Measurements from ENCODE around the gene PRDM2.

PRDM2 gene, protein sequence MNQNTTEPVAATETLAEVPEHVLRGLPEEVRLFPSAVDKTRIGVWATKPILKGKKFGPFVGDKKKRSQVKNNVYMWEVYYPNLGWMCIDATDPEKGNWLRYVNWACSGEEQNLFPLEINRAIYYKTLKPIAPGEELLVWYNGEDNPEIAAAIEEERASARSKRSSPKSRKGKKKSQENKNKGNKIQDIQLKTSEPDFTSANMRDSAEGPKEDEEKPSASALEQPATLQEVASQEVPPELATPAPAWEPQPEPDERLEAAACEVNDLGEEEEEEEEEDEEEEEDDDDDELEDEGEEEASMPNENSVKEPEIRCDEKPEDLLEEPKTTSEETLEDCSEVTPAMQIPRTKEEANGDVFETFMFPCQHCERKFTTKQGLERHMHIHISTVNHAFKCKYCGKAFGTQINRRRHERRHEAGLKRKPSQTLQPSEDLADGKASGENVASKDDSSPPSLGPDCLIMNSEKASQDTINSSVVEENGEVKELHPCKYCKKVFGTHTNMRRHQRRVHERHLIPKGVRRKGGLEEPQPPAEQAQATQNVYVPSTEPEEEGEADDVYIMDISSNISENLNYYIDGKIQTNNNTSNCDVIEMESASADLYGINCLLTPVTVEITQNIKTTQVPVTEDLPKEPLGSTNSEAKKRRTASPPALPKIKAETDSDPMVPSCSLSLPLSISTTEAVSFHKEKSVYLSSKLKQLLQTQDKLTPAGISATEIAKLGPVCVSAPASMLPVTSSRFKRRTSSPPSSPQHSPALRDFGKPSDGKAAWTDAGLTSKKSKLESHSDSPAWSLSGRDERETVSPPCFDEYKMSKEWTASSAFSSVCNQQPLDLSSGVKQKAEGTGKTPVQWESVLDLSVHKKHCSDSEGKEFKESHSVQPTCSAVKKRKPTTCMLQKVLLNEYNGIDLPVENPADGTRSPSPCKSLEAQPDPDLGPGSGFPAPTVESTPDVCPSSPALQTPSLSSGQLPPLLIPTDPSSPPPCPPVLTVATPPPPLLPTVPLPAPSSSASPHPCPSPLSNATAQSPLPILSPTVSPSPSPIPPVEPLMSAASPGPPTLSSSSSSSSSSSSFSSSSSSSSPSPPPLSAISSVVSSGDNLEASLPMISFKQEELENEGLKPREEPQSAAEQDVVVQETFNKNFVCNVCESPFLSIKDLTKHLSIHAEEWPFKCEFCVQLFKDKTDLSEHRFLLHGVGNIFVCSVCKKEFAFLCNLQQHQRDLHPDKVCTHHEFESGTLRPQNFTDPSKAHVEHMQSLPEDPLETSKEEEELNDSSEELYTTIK (N-terminal part only)

GRCh38 chr1:13699936-13700520, at the start of gene PRDM2:
PRDM2 (plus strand) TSS chr1:13700188; CDS start chr1:13715606, 15,418 bp downstream.
- H3K4me3 ChIP-seq, result peak within 1 kb of the TSS; percentile 52
- in situ Hi-C loops (cut with MboI; ENCODE audit: low sequenced_read_pairs), result no loop called here
- peak; percentile 12 to 61 for DNase-seq (ENCODE audit: low spot score in 2 of 2)

DNA sequence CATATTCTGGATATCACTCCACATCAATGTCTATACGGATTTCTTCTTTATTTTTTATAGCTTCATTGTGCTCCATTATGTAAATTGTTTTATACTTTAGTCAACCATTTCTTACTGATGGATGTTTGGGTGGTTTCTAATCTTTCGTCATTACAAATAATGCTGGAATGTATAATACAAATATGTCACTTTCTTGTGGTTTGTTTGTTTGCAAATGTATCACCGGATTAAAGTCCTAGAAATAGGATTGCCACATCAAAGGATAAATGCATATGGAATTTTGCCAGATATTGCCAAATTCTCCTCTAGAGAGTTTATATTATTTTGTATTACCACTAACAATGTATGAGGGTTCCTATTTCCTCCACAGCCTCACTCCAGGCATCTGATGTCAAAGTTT, 48.7 kb upstream of the PRDM2 start:
- no peak for DNase-seq (ENCODE audit: low spot score in 2 of 2)
- Histone ChIP-seq H3K27me3 (ENCODE audit: low read depth) (no peaks in the 10 kb centered on the region), H3K36me3 (replicated peaks) (no peaks in the 10 kb centered on the region), H3K4me3 (no peak overlapping the region), H3K9me3 (no peaks in the 10 kb centered on the region), H3K4me1 (no peaks in the 10 kb centered on the region)
- in situ Hi-C loops (cut with MboI; ENCODE audit: low sequenced_read_pairs), result no loop called here

More at GRCh38 chr1:13699936-13700520, at the start of gene PRDM2:
- peaks cover 6% of the 10 kb centered on the region; the same call in 1 of the 2 replicates for H3K9me3 ChIP-seq
- no peaks in the 10 kb centered on the region for H3K27me3 ChIP-seq (ENCODE audit: low read depth)
- H3K4me1 ChIP-seq, result peaks cover 6% of the 10 kb centered on the region
- H3K36me3 ChIP-seq (replicated peaks), result no peaks in the 10 kb centered on the region

GRCh38 chr1:13652238-13652637, 47.8 kb upstream of the PRDM2 start:
- no peak for DNase-seq (ENCODE audit: low spot score in 2 of 2)
- Histone ChIP-seq H3K36me3 (replicated peaks) (no peaks in the 10 kb centered on the region), H3K4me1 (no peaks in the 10 kb centered on the region), H3K4me3 (no peak overlapping the region), H3K9me3 (no peaks in the 10 kb centered on the region), H3K27me3 (ENCODE audit: low read depth) (no peaks in the 10 kb centered on the region)
- in situ Hi-C loops (cut with MboI; ENCODE audit: low sequenced_read_pairs), result no loop called here

DNA sequence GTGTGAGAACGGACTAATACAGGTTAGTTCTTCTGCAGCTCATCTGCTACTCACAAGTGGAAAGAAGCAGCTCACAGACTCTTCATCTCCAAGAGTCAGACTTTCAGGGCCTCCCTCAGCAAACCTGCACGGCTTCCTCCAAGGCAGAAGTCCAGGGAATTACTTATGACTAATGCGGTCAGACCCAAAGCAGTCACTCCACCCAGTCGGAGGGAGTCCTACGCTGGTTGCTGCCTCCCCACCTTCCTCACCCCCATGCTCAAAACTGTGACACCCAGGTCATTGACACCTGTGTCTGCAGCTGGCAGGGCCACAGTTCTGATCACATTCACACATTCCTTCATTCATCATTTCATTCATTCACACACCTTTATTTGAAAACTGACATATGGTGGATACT, 38.4 kb upstream of the PRDM2 start:
- peaks cover 4% of the 10 kb centered on the region; the same call in 1 of the 2 replicates for H3K4me1 ChIP-seq
- DNase-seq (ENCODE audit: low spot score in 2 of 2), result no peak
- no peaks in the 10 kb centered on the region for H3K9me3 ChIP-seq
- H3K27me3 ChIP-seq (ENCODE audit: low read depth), result no peaks in the 10 kb centered on the region
- in situ Hi-C loops (cut with MboI; ENCODE audit: low sequenced_read_pairs), result loop anchor here (10.0 kb wide), 2 partner anchors 163 to 293 kb away; no protein-coding TSS in a partner anchor
- no peak overlapping the region for H3K4me3 ChIP-seq
- H3K36me3 ChIP-seq (replicated peaks), result no peaks in the 10 kb centered on the region

DNA sequence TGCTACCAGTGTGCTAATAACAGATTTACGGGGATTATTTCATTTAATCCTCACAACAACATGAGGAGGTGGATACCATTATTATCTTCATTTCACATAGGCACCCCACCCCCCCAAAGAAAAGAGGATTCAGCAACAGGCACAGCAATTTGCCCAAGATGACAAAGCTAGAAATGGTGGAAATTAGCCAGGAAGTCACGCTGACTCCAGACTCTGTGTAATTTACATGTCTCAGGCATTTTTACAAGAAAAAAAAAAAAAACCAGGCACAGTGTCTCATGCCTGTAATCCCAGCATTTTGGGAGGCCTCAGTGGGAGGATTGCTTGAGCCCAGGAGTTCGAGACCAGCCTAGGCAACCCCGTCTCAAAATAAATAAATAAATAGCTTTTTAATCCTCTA, 37.5 kb upstream of the PRDM2 start:
- Histone ChIP-seq H3K27me3 (ENCODE audit: low read depth) (no peaks in the 10 kb centered on the region), H3K4me3 (no peak overlapping the region), H3K36me3 (replicated peaks) (no peaks in the 10 kb centered on the region), H3K9me3 (no peaks in the 10 kb centered on the region), H3K4me1 (peaks cover 5% of the 10 kb centered on the region)
- in situ Hi-C loops (cut with MboI; ENCODE audit: low sequenced_read_pairs), result loop anchor here (10.0 kb wide), 2 partner anchors 162 to 292 kb away; no protein-coding TSS in a partner anchor
- DNase-seq (ENCODE audit: low spot score in 2 of 2), result peak in 1 of 2 experiments; percentile 13

DNA sequence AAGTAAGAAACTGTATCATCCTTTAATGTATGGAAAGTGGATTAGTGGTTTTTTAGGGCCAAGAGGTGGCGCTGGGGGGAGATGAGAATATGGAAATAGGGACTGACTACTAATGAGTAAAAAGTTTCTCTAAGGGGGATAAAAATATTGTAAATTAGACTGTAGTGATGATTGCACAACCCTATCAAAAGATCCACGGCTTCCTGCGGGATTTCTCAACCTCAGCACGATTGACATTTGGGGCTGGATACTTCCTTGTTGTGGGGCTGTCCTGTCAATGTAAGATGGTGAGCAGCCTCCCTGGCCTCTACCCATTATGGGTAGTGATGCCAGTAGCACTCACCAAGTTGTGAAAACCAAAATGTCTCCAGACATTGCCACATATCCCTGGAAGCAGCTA, 36.0 kb upstream of the PRDM2 start:
- H3K36me3 ChIP-seq (replicated peaks), result no peaks in the 10 kb centered on the region
- in situ Hi-C loops (cut with MboI; ENCODE audit: low sequenced_read_pairs), result loop anchor here (10.0 kb wide), 2 partner anchors 161 to 291 kb away; no protein-coding TSS in a partner anchor
- no peak for DNase-seq (ENCODE audit: low spot score in 2 of 2)

DNA sequence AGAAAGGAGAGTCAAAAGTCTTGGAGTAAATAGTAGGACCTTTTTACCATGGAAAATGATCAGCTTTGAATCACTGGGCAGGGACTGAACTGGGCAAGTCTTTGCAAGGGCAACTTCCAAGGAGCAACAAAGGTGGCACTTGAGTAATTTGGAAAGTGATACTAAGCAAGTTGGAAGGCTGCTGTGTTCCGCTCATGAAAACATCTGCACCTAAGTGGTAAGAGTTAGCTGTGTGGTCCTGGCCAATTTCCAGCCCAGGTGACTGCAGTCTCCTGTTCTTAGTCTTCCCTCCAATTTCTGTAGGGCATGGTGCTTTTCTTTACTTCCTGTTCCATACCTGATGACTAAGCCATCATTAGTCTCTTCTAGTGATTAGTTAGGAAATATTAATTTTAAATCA, 35.5 kb upstream of the PRDM2 start:
- Histone ChIP-seq H3K9me3 (no peaks in the 10 kb centered on the region), H3K4me3 (no peak overlapping the region), H3K4me1 (peaks cover 9% of the 10 kb centered on the region), H3K27me3 (ENCODE audit: low read depth) (no peaks in the 10 kb centered on the region), H3K36me3 (replicated peaks) (no peaks in the 10 kb centered on the region)
- in situ Hi-C loops (cut with MboI; ENCODE audit: low sequenced_read_pairs), result loop anchor here (10.0 kb wide), 2 partner anchors 160 to 290 kb away; no protein-coding TSS in a partner anchor
- no peak for DNase-seq (ENCODE audit: low spot score in 2 of 2)

More for the DNA sequence above, 36.0 kb upstream of the PRDM2 start:
- peaks cover 9% of the 10 kb centered on the region for H3K4me1 ChIP-seq
- no peaks in the 10 kb centered on the region for H3K9me3 ChIP-seq
- H3K4me3 ChIP-seq, result no peak overlapping the region
- H3K27me3 ChIP-seq (ENCODE audit: low read depth), result no peaks in the 10 kb centered on the region

DNA sequence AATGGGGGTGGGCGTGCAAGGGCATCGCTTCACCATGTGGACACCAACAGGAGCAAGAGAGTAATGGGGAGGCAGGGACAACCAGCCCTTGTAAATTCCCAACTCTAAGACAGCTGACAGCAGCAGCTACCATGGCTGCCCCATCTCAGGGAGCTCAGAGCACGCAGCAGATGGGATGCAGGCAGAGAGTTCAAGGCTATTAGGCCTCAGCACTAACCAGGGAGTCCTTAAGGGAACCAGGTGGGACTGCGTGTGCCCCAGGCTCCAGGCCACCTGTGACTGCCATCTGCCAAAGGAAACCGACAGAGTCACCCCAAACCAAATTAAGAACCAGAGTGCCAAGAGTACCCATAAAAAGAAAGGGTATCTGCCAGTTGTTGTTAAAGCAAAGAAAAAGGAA, 33.7 kb upstream of the PRDM2 start:
- in situ Hi-C loops (cut with MboI; ENCODE audit: low sequenced_read_pairs), result loop anchor here (10.0 kb wide), 2 partner anchors 158 to 288 kb away; no protein-coding TSS in a partner anchor
- peaks cover 9% of the 10 kb centered on the region for H3K4me1 ChIP-seq
- no peaks in the 10 kb centered on the region for H3K9me3 ChIP-seq
- no peak overlapping the region for H3K4me3 ChIP-seq
- no peaks in the 10 kb centered on the region for H3K27me3 ChIP-seq (ENCODE audit: low read depth)
- DNase-seq (ENCODE audit: low spot score in 2 of 2), result no peak
- no peaks in the 10 kb centered on the region for H3K36me3 ChIP-seq (replicated peaks)

- H3K4me3 ChIP-seq, result no peak overlapping the region
- in situ Hi-C loops (cut with MboI; ENCODE audit: low sequenced_read_pairs), result loop anchor here (10.0 kb wide), 2 partner anchors 157 to 287 kb away; no protein-coding TSS in a partner anchor
- peak in 1 of 2 experiments; percentile 35 for DNase-seq (ENCODE audit: low spot score in 2 of 2)
- H3K27me3 ChIP-seq (ENCODE audit: low read depth), result no peaks in the 10 kb centered on the region
- H3K9me3 ChIP-seq, result no peaks in the 10 kb centered on the region
- H3K36me3 ChIP-seq (replicated peaks), result no peaks in the 10 kb centered on the region
- H3K4me1 ChIP-seq, result peaks cover 8% of the 10 kb centered on the region
These were observed 32.3 kb upstream of the PRDM2 start for GRCh38 chr1:13667691-13668090.

GRCh38 chr1:13674377-13674776, 25.6 kb upstream of the PRDM2 start:
- in situ Hi-C loops (cut with MboI; ENCODE audit: low sequenced_read_pairs), result no loop called here

DNA sequence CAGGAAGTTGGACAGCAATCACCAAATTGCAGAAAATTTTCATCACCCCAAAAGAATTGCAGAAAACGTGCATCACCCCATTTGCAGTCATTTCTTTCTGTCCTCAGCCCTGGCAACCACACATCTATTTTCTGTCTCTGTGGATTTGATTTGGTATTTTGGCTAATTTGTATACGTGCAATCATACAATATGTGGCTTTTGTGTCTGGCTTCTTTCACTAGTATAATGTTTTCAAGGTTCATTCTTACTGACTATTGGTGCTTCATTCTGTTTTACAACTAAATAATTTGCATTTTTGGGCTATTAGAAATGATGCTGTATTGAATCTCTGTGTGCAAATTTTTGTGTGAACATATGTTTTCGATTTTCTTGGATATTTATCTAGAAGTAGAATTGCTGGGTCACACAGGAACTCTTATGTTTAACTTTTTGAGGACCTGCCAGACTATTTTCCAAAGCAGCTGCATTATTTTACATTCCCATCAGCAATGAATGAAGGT, 24.8 kb upstream of the PRDM2 start:
- Histone ChIP-seq H3K9me3 (no peaks in the 10 kb centered on the region), H3K4me3 (no peak overlapping the region), H3K36me3 (replicated peaks) (no peaks in the 10 kb centered on the region), H3K27me3 (ENCODE audit: low read depth) (0 out of 2 replicates have a peak, but pooled peaks cover 2% of the 10 kb centered on the region), H3K4me1 (no peaks in the 10 kb centered on the region)
- in situ Hi-C loops (cut with MboI; ENCODE audit: low sequenced_read_pairs), result no loop called here
- no peak for DNase-seq (ENCODE audit: low spot score in 2 of 2)

More at GRCh38 chr1:13674377-13674776, 25.6 kb upstream of the PRDM2 start:
- Histone ChIP-seq H3K4me1 (no peaks in the 10 kb centered on the region), H3K27me3 (ENCODE audit: low read depth) (0 out of 2 replicates have a peak, but pooled peaks cover 2% of the 10 kb centered on the region), H3K9me3 (no peaks in the 10 kb centered on the region), H3K36me3 (replicated peaks) (no peaks in the 10 kb centered on the region), H3K4me3 (no peak overlapping the region)
- DNase-seq (ENCODE audit: low spot score in 2 of 2), result no peak

DNA sequence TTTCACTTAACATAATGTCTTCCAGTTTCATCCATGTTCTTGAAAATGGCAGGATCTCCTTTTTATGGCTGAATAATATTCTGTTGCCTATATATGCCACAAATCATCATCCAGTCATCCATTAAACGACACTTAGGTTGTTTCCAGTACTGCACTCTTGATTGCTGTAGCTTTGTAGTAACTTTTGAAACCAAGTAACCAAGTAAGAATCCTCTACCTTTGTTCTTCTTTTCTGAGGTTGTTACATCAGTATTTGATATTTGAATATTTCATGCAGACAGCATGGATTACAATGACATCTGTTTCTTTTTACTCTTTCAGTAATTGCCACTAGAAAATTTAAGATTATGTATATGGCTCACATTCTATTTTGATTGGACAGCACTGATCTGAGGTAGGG, 22.1 kb upstream of the PRDM2 start:
- no peaks in the 10 kb centered on the region for H3K36me3 ChIP-seq (replicated peaks)
- 0 out of 2 replicates have a peak, but pooled peaks cover 2% of the 10 kb centered on the region for H3K27me3 ChIP-seq (ENCODE audit: low read depth)
- H3K4me3 ChIP-seq, result no peak overlapping the region
- no peak for DNase-seq (ENCODE audit: low spot score in 2 of 2)
- in situ Hi-C loops (cut with MboI; ENCODE audit: low sequenced_read_pairs), result no loop called here
- no peaks in the 10 kb centered on the region for H3K4me1 ChIP-seq
- H3K9me3 ChIP-seq, result no peaks in the 10 kb centered on the region
